ENCODE data around the gene JAK3. TPM values are rescaled to one million over a fixed set of nuclear protein-coding genes. Genes with fewer than 3 reads are reported as not detected.

JAK3 gene
- total RNA-seq, 2 experiments from 2014 or later, result 172 to 176 TPM

DNA sequence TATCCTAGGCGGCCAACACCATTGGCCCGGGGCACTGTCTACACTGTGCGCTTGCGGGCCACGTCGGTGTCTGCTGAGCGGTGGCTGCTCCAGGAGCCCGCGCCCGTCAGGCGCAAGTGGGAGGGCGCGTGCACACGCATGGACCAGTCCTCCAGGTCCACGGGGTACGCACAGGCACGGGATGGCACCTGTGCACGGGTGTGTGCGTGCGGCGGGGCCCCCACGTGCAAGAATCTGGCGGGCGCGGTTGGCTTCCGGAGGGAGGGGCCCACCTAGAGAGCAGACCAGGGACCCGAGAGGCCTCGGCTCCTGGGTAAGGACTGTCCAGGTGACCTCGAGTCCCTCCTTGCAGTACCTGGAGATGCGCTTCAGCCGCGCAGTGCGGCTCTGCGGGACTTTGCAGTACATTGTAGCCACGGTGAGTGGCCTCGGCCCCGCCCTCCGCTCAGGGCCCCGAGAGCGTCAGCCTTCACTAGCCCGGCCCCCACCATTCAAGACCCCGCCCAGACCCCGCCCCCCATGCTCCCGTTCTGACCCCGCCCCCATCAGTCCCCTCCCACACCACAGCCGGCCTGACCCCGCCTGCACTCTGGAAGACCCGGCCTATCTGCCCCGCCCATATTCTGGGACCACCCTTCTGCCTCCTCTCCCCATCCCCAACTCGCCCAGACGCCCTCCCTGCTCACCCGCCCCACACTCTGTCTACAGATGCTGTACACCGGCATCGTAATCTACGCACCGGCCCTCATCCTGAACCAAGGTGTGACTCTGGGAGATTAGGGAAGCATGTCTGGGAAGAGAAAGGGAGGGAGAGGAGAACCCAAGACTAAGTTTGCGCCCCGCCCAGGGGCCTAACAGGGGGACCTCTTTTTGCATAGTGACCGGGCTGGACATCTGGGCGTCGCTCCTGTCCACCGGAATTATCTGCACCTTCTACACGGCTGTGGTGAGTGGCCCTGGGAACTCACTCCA is 26.3 kb upstream of the JAK3 start:
- CTCF ChIA-PET, result interaction anchor here (0.7 to 4.5 kb wide), 3 partner anchors 14 to 78 kb away, joined by 3 to 34 read pairs (median 3); partner anchors contain the start of gene RPL18A
- POLR2A ChIA-PET, result no interaction called here

DNA sequence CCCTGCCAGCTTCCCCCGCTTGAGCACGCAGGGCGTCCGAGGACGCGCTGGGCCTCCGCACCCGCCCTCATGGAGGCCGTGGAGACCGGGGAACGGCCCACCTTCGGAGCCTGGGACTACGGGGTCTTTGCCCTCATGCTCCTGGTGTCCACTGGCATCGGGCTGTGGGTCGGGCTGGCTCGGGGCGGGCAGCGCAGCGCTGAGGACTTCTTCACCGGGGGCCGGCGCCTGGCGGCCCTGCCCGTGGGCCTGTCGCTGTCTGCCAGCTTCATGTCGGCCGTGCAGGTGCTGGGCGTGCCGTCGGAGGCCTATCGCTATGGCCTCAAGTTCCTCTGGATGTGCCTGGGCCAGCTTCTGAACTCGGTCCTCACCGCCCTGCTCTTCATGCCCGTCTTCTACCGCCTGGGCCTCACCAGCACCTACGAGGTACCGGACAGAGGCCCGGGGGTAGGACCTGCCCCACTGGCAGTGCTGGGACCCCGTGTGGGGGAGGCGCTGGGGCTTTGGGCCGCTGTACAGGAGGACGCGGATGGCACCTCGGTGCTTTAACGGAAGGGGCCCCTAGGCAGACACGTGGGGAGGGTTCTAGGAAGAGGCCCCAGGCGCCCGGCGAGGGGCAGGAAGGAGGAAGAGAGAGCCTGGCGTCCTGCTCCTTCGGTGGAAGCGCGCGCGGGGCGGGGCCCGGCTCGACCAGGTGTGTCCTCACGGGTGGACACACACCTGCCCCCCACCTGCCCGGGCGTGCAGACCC is 24.6 kb upstream of the JAK3 start:
- CTCF ChIA-PET, result interaction anchor here (0.6 to 4.5 kb wide), 7 partner anchors 10 to 65 kb away, joined by 3 to 44 read pairs (median 9); partner anchors contain the start of genes CCDC124 and RPL18A
- H3K27me3 Mint-ChIP-seq, result peaks cover 3% of the 10 kb centered on the region
- POLR2A ChIA-PET, result interaction anchor here (1.5 kb wide), 1 partner anchor 60 kb away, joined by 5 read pairs; the partner anchor contains the start of gene CCDC124
- H3K36me3 Mint-ChIP-seq (ENCODE audit: low read depth), result no peaks in the 10 kb centered on the region
- H3K9me3 Mint-ChIP-seq, result no peaks in the 10 kb centered on the region
- DNase-seq, result peak; percentile 68
- H3K4me1 Mint-ChIP-seq, result peaks cover 29% of the 10 kb centered on the region
- peak overlapping the region; percentile 83 for H3K4me3 Mint-ChIP-seq
- H3K27ac Mint-ChIP-seq, result peak overlapping the region; percentile 83

More for the DNA sequence above, 26.3 kb upstream of the JAK3 start:
- H3K27ac Mint-ChIP-seq, result peak overlapping the region; percentile 80
- peak; percentile 70 for DNase-seq
- H3K4me1 Mint-ChIP-seq, result peaks cover 29% of the 10 kb centered on the region
- no peaks in the 10 kb centered on the region for H3K9me3 Mint-ChIP-seq
- H3K36me3 Mint-ChIP-seq (ENCODE audit: low read depth), result no peaks in the 10 kb centered on the region
- H3K27me3 Mint-ChIP-seq, result peaks cover 3% of the 10 kb centered on the region
- H3K4me3 Mint-ChIP-seq, result peak overlapping the region; percentile 83

DNA sequence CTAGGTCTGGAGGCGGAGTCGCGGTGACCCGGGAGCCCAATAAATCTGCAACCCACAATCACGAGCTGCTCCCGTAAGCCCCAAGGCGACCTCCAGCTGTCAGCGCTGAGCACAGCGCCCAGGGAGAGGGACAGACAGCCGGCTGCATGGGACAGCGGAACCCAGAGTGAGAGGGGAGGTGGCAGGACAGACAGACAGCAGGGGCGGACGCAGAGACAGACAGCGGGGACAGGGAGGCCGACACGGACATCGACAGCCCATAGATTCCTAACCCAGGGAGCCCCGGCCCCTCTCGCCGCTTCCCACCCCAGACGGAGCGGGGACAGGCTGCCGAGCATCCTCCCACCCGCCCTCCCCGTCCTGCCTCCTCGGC is 24.1 kb upstream of the JAK3 start, which contains the start of gene SLC5A5:
SLC5A5 (plus strand) TSS at position 68 of the 373 bp plus-strand sequence. CDS start 375 bp downstream, outside the sequence.
- peak within 1 kb of the TSS; percentile 83 for H3K4me3 Mint-ChIP-seq
- CTCF ChIA-PET, result interaction anchor here (1.0 to 4.5 kb wide), 7 partner anchors 11 to 66 kb away, joined by 3 to 44 read pairs (median 9); partner anchors contain the start of genes CCDC124 and RPL18A
- peaks cover 3% of the 10 kb centered on the region for H3K27me3 Mint-ChIP-seq
- H3K4me1 Mint-ChIP-seq, result peaks cover 29% of the 10 kb centered on the region
- peak; percentile 28 for DNase-seq
- no peaks in the 10 kb centered on the region for H3K36me3 Mint-ChIP-seq (ENCODE audit: low read depth)
- H3K27ac Mint-ChIP-seq, result peak within 1 kb of the TSS; percentile 87
- POLR2A ChIA-PET, result interaction anchor here (1.5 kb wide), 1 partner anchor 61 kb away, joined by 5 read pairs; the partner anchor contains the start of gene CCDC124
- H3K9me3 Mint-ChIP-seq, result no peaks in the 10 kb centered on the region

GRCh38 chr19:17871032-17871877 is 23.5 kb upstream of the JAK3 start:
- H3K27me3 Mint-ChIP-seq, result peaks cover 3% of the 10 kb centered on the region
- H3K27ac Mint-ChIP-seq, result peak overlapping the region; percentile 87
- H3K9me3 Mint-ChIP-seq, result no peaks in the 10 kb centered on the region
- peaks cover 29% of the 10 kb centered on the region for H3K4me1 Mint-ChIP-seq
- peak overlapping the region; percentile 83 for H3K4me3 Mint-ChIP-seq
- no peaks in the 10 kb centered on the region for H3K36me3 Mint-ChIP-seq (ENCODE audit: low read depth)
- ChIA-PET CTCF (interaction anchor here (0.7 to 4.5 kb wide), 11 partner anchors 9 to 125 kb away, joined by 3 to 44 read pairs (median 4); partner anchors contain the start of genes CCDC124 and RPL18A), POLR2A (interaction anchor here (0.6 to 1.5 kb wide), 3 partner anchors 61 to 64 kb away, joined by 3 to 7 read pairs (median 5); partner anchors contain the start of gene CCDC124)
- no peak for DNase-seq

DNA sequence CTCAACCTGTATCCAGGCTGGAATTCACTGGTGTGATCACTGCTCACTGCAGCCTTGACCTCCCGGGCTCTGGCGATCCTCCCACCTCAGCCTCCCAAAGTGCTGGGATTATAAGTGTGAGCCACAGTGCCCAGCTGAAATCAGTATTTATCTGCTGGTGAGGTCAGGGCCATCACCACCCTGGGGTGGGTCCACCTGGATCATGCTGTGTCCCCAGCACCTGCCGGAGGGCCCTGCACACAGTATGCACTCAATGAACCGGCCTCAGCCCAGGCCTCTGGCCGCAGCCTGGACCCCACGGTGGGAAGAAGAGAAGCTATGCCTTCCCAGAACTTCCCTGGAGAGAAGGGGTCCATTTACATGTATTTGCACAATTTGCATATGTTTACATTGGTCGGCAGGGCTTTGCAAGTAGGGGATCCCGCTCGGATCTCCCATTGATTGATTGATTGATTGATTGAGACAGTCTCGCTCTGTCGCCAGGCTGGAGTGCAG is 21.4 kb upstream of the JAK3 start:
- Mint-ChIP-seq H3K4me3 (no peak overlapping the region), H3K27ac (no peak overlapping the region), H3K27me3 (no peaks in the 10 kb centered on the region), H3K4me1 (peaks cover 21% of the 10 kb centered on the region), H3K9me3 (no peaks in the 10 kb centered on the region), H3K36me3 (ENCODE audit: low read depth) (peaks cover 12% of the 10 kb centered on the region)
- CTCF ChIA-PET, result interaction anchor here (3.9 to 4.5 kb wide), 2 partner anchors 9 to 63 kb away, joined by 34 to 44 read pairs; partner anchors contain the start of genes CCDC124 and RPL18A
- POLR2A ChIA-PET, result no interaction called here
- DNase-seq, result no peak

GRCh38 chr19:17868669-17869068 is 20.9 kb upstream of the JAK3 start:
- CTCF ChIA-PET, result no interaction called here
- Mint-ChIP-seq H3K4me1 (peaks cover 18% of the 10 kb centered on the region), H3K36me3 (ENCODE audit: low read depth) (peaks cover 13% of the 10 kb centered on the region), H3K4me3 (no peak overlapping the region), H3K27ac (no peak overlapping the region), H3K9me3 (no peaks in the 10 kb centered on the region), H3K27me3 (no peaks in the 10 kb centered on the region)
- POLR2A ChIA-PET, result no interaction called here
- no peak for DNase-seq

GRCh38 chr19:17866964-17867486 is 19.2 kb upstream of the JAK3 start:
- POLR2A ChIA-PET, result no interaction called here
- Mint-ChIP-seq H3K36me3 (ENCODE audit: low read depth) (peaks cover 24% of the 10 kb centered on the region), H3K9me3 (no peaks in the 10 kb centered on the region), H3K27ac (no peak overlapping the region), H3K4me1 (peaks cover 11% of the 10 kb centered on the region), H3K4me3 (no peak overlapping the region), H3K27me3 (no peaks in the 10 kb centered on the region)
- DNase-seq, result no peak
- CTCF ChIA-PET, result interaction anchor here (20.4 kb wide), 1 partner anchor 67 kb away, joined by 326 read pairs; the partner anchor contains the start of gene CCDC124

DNA sequence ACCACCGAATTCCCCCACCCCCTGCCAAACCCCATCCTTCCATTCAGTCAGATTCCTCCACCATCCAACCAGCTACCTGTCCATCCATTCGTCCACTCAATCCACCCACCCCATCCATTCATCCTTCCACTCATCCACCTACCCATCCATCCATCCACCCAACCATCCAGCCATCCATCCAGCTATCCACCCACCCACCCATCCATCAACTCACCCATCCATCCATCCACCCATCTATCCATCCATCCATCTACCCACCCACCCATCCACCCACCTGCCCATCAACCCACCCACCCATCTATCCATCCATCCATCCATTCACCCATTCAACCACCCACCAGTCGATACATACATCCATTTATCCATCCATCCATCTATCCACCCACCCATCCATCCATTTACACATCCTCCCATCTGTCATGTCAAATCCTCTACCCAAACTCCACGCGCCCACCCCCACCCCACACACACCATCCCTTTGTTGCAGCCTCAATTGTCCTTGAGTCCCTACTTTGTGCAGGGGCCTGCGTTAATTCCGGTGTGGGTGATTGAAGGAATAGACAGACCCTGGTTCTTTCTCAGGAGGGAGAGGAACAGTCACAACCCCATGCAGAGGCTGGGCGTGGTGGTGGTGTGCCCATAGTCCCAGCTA is 18.7 kb upstream of the JAK3 start:
- no peak overlapping the region for H3K4me3 Mint-ChIP-seq
- no peak overlapping the region for H3K27ac Mint-ChIP-seq
- CTCF ChIA-PET, result interaction anchor here (20.4 kb wide), 1 partner anchor 67 kb away, joined by 326 read pairs; the partner anchor contains the start of gene CCDC124
- DNase-seq, result no peak
- H3K9me3 Mint-ChIP-seq, result no peaks in the 10 kb centered on the region
- H3K27me3 Mint-ChIP-seq, result no peaks in the 10 kb centered on the region
- H3K36me3 Mint-ChIP-seq (ENCODE audit: low read depth), result peaks cover 29% of the 10 kb centered on the region
- peaks cover 14% of the 10 kb centered on the region for H3K4me1 Mint-ChIP-seq
- POLR2A ChIA-PET, result no interaction called here

GRCh38 chr19:17865364-17866311 is 17.9 kb upstream of the JAK3 start:
- Mint-ChIP-seq H3K36me3 (ENCODE audit: low read depth) (peaks cover 37% of the 10 kb centered on the region), H3K9me3 (no peaks in the 10 kb centered on the region), H3K27ac (peak overlapping the region; percentile 4), H3K4me3 (no peak overlapping the region), H3K4me1 (peaks cover 15% of the 10 kb centered on the region), H3K27me3 (no peaks in the 10 kb centered on the region)
- ChIA-PET CTCF (interaction anchor here (0.7 to 20.4 kb wide), 3 partner anchors 11 to 68 kb away, joined by 3 to 326 read pairs (median 5); partner anchors contain the start of gene CCDC124), POLR2A (interaction anchor here (0.6 kb wide), 1 partner anchor 226 kb away, joined by 3 read pairs; no protein-coding TSS in a partner anchor)
- no peak for DNase-seq

- H3K4me3 Mint-ChIP-seq, result no peak overlapping the region
- no peaks in the 10 kb centered on the region for H3K27me3 Mint-ChIP-seq
- peaks cover 46% of the 10 kb centered on the region for H3K36me3 Mint-ChIP-seq (ENCODE audit: low read depth)
- H3K27ac Mint-ChIP-seq, result no peak overlapping the region
- POLR2A ChIA-PET, result no interaction called here
- no peaks in the 10 kb centered on the region for H3K9me3 Mint-ChIP-seq
- no peak for DNase-seq
- H3K4me1 Mint-ChIP-seq, result peaks cover 18% of the 10 kb centered on the region
- CTCF ChIA-PET, result interaction anchor here (0.6 to 20.4 kb wide), 3 partner anchors 12 to 70 kb away, joined by 3 to 326 read pairs (median 3); partner anchors contain the start of genes CCDC124 and JAK3
Measured at GRCh38 chr19:17863520-17864182, 15.9 kb upstream of the JAK3 start.
